A673 (cell line): ENCODE measurements around the gene C4orf50. TPM values are rescaled to one million over a fixed set of nuclear protein-coding genes. Genes with fewer than 3 reads are reported as not detected.

Experiments
- BruUV-seq: library from RNA; stranded (reverse); fragments of 400-500 nt; replicated peaks from 2 replicates; lab custom pipeline; 2021; lab: Mats Ljungman, UMichigan
- CTCF ChIA-PET: fragments of 300-600 bp; sonication (Branson Sonifier 250); formaldehyde crosslinking; loops from one replicate; lab custom pipeline; 2022; ENCODE audit warnings: antibody characterized with exemption; lab: Charles Lee
- POLR2A ChIA-PET: fragments of 300-600 bp; sonication (Branson Sonifier 250); formaldehyde crosslinking; loops from one replicate; lab custom pipeline; 2022; ENCODE audit warnings: antibody characterized with exemption; ENCODE audit not compliant: low non-redundant PET; lab: Charles Lee
- DNase-seq: peaks from one replicate; pipeline ENCODE4 v3.0.0-alpha.2; 2015; ENCODE audit warnings: low spot score
- H3K27ac ChIP-seq: fragments of 200-600 bp; sonication (generic); 2 replicates; pipeline ENCODE4 v1.5.1; 2016; ENCODE audit warnings: mixed run types, low read depth, mild to moderate bottlenecking, mixed read lengths, antibody characterized with exemption, low read length; ENCODE audit not compliant: poor library complexity, severe bottlenecking
- H3K27me3 ChIP-seq: fragments of 200-600 bp; sonication (generic); replicated peaks from 2 replicates; pipeline ENCODE4 v1.6.1; 2017; ENCODE audit warnings: mixed run types, low read depth, mild to moderate bottlenecking, mixed read lengths, antibody characterized with exemption, low read length; ENCODE audit not compliant: insufficient read depth, poor library complexity
- H3K36me3 ChIP-seq: fragments of 200-600 bp; sonication (generic); 2 replicates; pipeline ENCODE4 v1.6.1; 2016; ENCODE audit warnings: mixed run types, mild to moderate bottlenecking, mixed read lengths, antibody characterized with exemption, low read length; ENCODE audit not compliant: insufficient read depth, poor library complexity, severe bottlenecking
- H3K4me1 ChIP-seq: fragments of 200-600 bp; sonication (generic); 2 replicates; pipeline ENCODE4 v1.6.1; 2017; ENCODE audit warnings: mixed run types, mild to moderate bottlenecking, mixed read lengths, antibody characterized with exemption, low read length; ENCODE audit not compliant: insufficient read depth, poor library complexity, severe bottlenecking
- H3K4me3 ChIP-seq: fragments of 200-600 bp; sonication (generic); 2 replicates; pipeline ENCODE4 v1.5.1; 2016; ENCODE audit warnings: low read depth, mixed run types, mild to moderate bottlenecking, mixed read lengths, low read length; ENCODE audit not compliant: poor library complexity, severe bottlenecking
- H3K9me3 ChIP-seq: fragments of 200-600 bp; sonication (generic); 2 replicates; pipeline ENCODE4 v1.6.1; 2016; ENCODE audit warnings: mixed run types, low read depth, mild to moderate bottlenecking, mixed read lengths, antibody characterized with exemption, low read length; ENCODE audit not compliant: poor library complexity, severe bottlenecking
- CTCF ChIP-seq: fragments of 300-800, 200-600 bp; sonication (generic); conservative IDR thresholded peaks from 2 replicates; pipeline ENCODE4 v1.5.1; 2017; ENCODE audit warnings: low read depth, mild to moderate bottlenecking, antibody characterized with exemption, low read length, moderate library complexity, mixed read lengths
- EZH2 ChIP-seq: fragments of 200-600 bp; sonication (generic); IDR thresholded peaks from 2 replicates; pipeline ENCODE4 v1.6.1; 2017; ENCODE audit warnings: borderline replicate concordance, low read depth, mild to moderate bottlenecking, mixed read lengths, antibody characterized with exemption, low read length; ENCODE audit not compliant: poor library complexity, severe bottlenecking
- intact Hi-C: fragments of 100-400 bp; cut with micrococcal nuclease; formaldehyde crosslinking; loops from one replicate; pipeline ENCODE4 v1.10.0; 2022; ENCODE audit not compliant: unreplicated experiment
- total RNA-seq: library from RNA; stranded (reverse); gene quantifications from 2 replicates; pipeline ENCODE4 v1.2.3, GENCODE V29; 2021

Gene C4orf50
- total RNA-seq, 1 experiment from 2014 or later = not detected

DNA sequence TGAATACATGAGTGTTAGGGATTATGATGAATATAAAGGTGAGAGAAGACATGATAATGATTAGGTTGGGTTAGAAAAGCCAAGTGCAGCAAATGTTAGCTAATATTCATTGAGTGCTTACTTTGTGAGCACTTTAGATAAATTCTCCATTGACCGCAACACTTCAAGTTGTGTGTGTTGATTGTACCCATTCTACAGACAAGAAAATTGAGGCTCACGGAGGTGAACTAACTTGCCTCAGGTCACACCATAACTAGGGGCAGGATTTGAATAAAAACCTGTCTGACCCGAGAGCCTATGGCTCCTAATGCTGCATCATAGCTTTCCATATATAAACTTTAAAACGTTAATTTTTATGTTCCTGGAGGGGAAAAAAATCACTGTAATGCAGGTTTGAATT lies 15.2 kb upstream of the C4orf50 start:
- BruUV-seq = no TSS peak
- no peak overlapping the region for H3K4me3 ChIP-seq
- TF ChIP-seq EZH2 (no peak), CTCF (no peak)
- no peaks in the 10 kb centered on the region for H3K36me3 ChIP-seq
- intact Hi-C loops = no loop called here
- ChIA-PET CTCF (no interaction called here), POLR2A (no interaction called here)
- peaks cover 8% of the 10 kb centered on the region for H3K27me3 ChIP-seq
- no peak for DNase-seq
- no peaks in the 10 kb centered on the region for H3K9me3 ChIP-seq
- H3K27ac ChIP-seq = no peak overlapping the region
- H3K4me1 ChIP-seq = no peaks in the 10 kb centered on the region

DNA sequence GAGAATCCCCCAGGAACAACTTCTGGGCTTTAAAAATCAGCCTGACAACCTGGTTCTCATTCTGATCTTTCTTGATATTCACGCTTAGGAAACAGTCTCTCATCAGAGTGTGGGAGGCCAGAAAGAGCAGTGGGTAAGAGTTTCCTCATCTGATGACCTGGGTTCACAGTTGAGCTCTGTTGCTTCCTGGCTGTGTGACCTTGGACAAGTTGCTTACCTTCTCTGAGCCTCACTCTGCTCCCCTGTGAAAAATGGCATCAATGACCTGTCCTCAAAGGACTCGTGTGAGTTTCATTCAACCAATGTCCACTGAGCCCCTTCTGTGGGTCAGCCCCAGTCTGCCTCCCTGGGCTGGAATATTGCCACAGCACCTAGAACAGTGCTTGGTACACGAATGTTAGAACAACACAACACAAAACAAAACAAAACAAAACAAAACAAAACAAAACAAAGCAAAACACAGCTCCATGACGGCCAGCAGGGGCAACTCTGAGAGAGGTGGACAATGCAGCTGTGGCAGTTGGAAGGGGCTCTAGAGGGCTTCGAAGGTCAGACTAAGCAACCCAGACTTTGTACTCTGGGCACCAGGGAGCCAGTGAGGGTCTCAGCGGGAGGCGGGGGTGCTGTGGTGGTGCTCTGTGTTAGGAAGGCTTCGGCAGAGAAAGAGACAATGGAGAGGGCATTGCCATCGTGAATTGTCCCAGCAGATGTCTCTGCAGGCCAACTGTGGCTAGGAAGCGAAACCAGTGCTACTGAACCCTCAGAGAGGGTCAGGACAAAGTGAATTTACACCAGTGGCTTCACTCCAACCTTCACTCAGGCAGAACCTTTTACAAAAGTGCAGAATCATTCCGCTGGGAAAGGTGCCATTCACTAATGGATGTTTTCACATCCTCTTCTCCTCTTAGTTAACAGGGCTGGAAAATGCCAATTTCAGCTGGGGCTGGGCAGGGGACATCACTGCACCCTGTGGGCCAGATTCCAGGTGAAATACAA lies 14.3 kb upstream of the C4orf50 start:
- Histone ChIP-seq H3K36me3 (no peaks in the 10 kb centered on the region), H3K4me3 (no peak overlapping the region), H3K4me1 (no peaks in the 10 kb centered on the region), H3K27me3 (peaks cover 8% of the 10 kb centered on the region), H3K27ac (no peak overlapping the region), H3K9me3 (no peaks in the 10 kb centered on the region)
- BruUV-seq = no TSS peak
- intact Hi-C loops = no loop called here
- ChIA-PET POLR2A (no interaction called here), CTCF (no interaction called here)
- no peak for TF ChIP-seq CTCF
- TF ChIP-seq EZH2 = no peak
- DNase-seq = no peak

GRCh38 chr4:6031846-6032245 lies 13.6 kb upstream of the C4orf50 start:
- Histone ChIP-seq H3K27ac (no peak overlapping the region), H3K9me3 (no peaks in the 10 kb centered on the region), H3K36me3 (no peaks in the 10 kb centered on the region), H3K27me3 (peaks cover 8% of the 10 kb centered on the region), H3K4me1 (no peaks in the 10 kb centered on the region), H3K4me3 (no peak overlapping the region)
- no peak for TF ChIP-seq EZH2
- no peak for TF ChIP-seq CTCF
- DNase-seq = no peak
- intact Hi-C loops = no loop called here
- ChIA-PET POLR2A (no interaction called here), CTCF (no interaction called here)
- no TSS peak for BruUV-seq
